GM19328 (cell line): ENCODE data around the gene ATG16L2.
"Not testable (repeated sequence)": the region's sequence is repeated elsewhere in the genome, so short reads cannot be mapped to it uniquely, and the experiment has no call there.

Experiments used
- ATAC-seq: cut with Tn5 transposase; IDR thresholded peaks from one replicate; pipeline ENCODE4 v1.9.1; 2021; ENCODE audit warnings: mild to moderate bottlenecking, moderate library complexity; ENCODE audit not compliant: unreplicated experiment

The ATG16L2 gene

DNA sequence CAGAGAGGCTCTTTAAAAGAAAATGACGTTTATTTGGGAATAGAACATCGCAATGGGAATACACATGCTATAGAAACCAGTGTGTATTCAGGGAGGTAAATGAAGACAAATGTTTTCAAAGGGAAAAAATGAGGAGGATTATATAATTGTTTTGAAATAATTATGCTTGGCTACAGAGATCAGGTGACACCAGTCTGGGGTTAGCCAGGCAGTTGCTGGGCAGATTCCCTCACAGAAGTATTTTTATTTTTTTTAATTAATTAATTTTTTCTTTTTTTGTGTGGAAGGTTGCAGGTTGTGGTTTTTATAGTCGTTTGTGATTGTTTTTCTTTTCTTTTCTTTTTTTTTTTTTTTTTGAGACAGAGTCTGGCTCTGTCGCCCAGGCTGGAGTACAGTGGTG is 14.8 kb upstream of the ATG16L2 start:
- no peak for ATAC-seq

DNA sequence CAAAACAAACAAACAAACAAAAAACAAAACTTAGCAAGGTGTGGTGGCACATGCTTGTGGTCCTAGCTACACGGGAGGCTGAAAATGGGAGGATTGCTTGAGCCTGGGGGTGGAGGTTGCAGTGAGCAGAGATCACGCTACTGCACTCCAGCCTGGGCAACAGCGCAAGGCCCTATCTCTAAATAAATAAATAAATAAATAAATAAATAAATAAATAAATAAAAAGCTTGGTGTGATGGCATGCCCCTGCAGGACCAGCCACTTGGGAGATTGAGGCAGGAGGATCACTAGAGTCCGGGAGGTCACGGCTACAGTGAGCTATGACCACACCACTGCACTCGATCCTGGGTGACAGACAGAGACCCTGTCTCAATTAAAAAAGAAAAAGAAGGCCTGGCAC is 11.4 kb upstream of the ATG16L2 start:
- no peak for ATAC-seq

GRCh38 chr11:72805216-72805615 is 9.0 kb upstream of the ATG16L2 start:
- no peak for ATAC-seq

- not testable (repeated sequence) for ATAC-seq
Observed at GRCh38 chr11:72806378-72806777, 7.8 kb upstream of the ATG16L2 start.

- ATAC-seq: no peak
Observed at GRCh38 chr11:72807021-72807693, 7.1 kb upstream of the ATG16L2 start.

DNA sequence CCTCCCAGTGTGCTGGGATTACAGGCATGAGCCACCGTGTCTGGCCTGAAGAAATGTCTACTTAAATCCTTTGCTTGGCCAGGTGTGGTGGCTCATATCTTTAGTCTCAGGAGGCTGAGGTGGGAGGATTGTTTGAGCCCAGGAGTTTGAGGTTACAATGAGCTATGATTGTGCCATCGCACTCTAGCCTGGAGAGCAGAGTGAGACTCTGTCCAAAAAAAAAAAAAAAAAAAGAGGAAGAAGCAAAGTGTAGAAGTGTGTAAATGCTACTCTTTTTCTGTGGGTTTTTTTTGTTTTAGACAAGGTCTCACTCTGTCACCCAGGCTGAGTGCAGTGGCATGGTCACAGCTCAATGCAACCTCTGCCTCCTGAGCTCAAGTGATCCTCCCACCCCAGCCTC is 6.4 kb upstream of the ATG16L2 start:
- ATAC-seq: no peak

DNA sequence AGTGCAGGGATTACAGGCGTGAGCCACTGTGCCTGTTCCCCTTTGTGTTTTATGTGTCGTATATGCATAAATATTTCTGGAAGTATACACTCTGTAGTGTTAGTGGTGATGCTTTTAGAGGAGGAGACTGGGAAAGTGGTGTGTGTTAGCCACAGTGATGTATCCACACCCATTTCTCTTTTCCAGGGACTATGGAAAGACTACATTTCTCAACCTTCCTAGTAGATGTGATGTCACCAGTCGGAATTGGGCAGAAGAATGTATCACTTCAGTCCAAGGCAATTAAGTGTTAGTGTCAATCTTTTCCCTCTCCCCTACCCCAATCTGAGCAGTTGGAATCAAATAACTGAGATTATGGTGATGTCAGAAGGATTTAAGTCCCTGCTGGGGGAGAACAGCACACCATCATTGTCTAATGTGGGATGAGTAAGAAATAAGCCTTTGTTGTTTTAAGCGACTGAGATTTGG is 5.8 kb upstream of the ATG16L2 start:
- no peak for ATAC-seq

- ATAC-seq: not testable (repeated sequence)
Observed at GRCh38 chr11:72811686-72812085, 2.5 kb upstream of the ATG16L2 start.

- ATAC-seq: no peak
Observed at GRCh38 chr11:72812604-72812966, 1.6 kb upstream of the ATG16L2 start.

DNA sequence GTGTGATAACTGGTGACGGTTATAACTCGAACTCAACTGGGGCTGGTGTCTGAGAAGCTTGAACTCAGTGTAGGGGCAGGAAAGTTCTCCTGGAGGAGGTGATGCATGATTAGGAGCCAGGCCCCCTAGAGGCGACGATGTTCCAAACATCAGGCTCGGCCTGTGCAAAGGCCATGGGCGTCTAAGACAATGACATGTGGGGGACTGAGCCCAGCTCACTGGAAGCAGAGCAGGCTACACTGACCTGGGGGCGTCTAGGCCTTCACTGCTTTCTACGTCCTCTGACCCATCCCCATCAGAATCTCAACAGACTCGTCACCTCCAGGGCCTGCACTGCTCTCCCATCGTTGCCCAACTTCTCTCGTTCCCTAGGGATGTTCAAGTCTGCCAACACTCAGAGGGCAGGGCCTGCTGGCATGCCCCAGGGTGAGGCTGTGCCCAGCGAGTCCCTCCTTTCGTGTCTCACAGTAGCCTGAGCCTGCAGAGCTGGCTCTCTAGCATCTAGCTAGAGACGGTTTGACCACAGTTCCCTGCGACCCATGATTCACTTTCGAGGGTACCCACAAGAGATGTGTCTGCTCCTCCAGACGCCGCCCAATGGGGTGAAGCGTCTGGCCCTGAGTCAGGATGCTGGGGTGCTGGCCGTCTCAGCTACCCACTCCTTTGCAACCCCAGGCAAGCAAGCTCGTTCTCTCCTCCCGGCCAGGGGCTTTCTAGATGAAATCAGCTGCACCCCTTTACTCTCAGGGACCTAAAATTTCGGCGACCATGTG is 1.1 kb upstream of the ATG16L2 start:
- no peak for ATAC-seq

DNA sequence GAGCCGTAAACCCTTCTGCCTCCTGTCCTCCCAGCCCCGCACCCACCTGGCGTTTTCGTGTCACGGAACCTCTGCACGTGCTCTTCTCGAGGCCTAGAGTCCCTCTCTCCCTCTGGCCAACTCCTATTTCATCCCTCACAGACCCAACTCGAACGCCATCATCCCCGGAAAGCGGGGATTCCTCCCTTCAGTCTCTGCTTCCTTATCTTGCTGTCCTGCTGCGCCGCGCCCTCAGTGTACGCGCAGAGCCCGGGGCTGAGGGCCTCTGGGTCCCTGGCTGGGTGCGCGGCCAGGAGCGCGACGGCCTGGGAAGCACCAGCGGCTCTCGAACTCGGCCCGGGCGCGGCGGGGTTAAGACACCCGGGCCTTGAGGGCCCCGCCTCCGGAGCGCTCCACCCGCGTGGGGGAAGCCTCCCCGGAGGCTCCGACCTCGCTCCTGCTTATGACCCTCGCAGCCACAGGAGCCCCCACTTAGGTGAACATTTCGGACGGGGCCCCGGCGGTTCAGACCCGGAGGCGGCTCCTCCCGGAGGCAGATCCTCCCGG is 398 bp upstream of the ATG16L2 start:
- ATAC-seq: peak; percentile 48

- ATAC-seq: no peak
Observed at GRCh38 chr11:72815110-72815618, 953 bp downstream of the ATG16L2 start.

DNA sequence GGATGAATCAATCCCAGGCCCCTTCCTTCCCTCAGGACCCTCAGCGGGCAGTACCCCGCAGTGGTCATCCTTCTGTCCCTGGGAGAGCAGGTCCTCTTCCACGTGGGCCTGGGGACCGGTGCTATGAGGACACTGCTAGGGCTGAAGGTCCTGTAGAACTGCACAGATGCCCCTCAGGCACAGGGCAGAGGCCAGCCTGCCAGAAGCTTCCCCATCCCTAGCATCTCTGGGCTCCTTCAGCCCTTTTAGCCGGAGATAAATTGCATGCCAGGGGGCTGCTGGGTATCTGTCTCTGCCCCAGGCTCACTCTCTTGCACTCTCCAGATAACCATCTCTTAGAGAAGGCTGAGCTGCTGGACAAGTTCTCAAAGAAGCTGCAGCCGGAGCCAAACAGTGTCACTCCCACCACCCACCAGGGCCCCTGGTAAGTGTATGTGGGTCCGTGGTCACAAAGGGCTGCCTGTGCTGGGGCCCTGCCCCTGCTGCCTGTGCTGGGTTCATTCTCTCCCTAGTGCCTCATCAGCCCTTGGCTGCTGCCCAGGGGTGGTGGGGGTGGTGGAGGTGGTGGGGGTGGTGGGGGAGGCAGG is 2.3 kb downstream of the ATG16L2 start:
- ATAC-seq: no peak

GRCh38 chr11:72817966-72818365 is 3.8 kb downstream of the ATG16L2 start:
- no peak for ATAC-seq

DNA sequence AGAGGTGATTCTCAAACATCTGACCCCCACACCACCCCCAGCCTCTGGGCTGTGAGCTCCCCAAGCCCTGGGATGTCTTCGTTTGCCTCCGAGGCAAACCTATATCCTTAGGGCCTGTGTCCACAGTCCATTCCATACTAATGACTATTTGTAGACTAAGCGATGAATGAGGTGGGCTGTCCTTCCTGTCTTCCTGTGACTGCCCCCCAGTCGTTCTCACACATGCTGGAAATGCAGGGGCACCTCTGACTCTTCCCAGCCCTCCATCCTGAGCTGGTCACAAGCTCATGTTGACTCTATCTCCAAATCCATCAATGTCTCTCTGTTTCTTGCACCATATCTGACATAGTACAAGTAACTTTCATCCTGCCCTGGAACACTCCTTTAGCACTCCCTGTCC is 4.8 kb downstream of the ATG16L2 start:
- no peak for ATAC-seq

DNA sequence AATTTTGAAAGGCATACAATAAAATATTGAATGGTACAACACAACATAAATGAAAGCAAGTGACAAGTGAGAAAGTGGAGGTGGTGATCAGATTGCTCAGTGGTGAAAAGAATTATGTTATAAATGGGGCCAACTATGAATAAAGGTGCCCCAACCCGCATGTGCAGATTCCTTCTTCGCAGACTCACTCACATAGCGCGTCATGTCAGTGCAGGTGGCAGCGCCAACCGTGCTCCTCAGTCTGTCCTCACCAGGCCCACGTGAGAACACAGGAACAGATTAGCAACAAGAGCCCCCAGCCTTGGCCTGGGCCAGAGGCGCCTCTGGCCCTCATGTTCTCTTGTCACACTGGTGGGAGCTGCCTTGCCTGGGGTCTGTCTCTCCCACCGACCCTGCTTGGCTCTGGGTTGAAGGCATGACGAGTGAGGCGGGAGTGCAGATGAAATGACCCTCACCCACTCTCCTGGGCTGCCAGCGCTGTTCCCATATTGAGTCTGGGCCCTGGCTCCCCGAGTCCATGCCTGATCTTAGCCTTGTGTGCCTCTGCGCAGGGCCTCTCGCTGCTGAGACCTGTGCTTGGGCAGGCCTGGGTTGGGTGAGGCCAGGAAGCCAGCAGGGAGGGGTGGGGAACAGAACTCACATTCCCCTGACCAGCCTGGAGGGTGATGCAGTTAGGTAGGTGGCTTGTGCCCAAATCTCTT is 6.4 kb downstream of the ATG16L2 start:
- no peak for ATAC-seq

GRCh38 chr11:72821221-72821919 is 7.2 kb downstream of the ATG16L2 start:
- no peak for ATAC-seq

DNA sequence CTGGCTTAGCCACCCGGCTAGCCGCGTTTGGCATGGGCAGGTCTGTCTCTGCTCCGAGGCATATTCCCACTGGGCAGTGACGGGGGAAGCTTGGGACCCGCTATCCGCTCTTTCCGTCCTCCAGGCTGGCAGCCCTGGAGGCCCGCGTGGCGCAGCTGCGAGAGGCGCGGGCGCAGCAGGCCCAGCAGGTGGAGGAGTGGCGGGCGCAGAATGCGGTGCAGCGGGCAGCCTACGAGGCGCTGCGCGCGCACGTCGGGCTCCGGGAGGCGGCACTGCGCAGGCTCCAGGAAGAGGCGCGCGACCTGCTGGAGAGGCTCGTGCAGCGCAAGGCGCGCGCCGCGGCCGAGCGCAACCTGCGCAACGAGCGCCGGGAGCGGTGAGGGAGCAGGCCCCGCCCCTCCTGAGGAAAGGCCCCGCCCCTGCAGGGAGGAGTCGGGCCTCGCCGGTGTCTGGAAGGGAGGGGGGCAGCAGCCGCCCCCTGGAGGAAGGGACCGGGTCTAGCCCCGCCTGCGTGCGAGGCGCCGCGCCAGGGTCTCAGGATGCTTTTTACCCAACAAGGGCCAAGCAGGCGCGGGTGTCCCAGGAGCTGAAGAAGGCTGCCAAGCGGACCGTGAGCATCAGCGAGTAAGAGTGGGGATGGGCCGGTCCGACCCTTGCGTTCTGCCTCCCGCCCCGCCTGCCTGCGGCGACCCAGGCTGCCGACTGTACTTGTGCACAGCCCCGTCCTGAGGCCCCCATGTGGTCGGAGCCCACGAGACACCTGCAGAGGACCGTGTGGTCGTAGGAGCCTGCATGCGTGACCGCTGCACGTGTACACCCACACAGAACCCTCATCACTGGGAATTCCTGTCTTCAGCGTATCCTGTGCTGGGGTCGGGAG is 7.9 kb downstream of the ATG16L2 start:
- ATAC-seq: peak; percentile 69

DNA sequence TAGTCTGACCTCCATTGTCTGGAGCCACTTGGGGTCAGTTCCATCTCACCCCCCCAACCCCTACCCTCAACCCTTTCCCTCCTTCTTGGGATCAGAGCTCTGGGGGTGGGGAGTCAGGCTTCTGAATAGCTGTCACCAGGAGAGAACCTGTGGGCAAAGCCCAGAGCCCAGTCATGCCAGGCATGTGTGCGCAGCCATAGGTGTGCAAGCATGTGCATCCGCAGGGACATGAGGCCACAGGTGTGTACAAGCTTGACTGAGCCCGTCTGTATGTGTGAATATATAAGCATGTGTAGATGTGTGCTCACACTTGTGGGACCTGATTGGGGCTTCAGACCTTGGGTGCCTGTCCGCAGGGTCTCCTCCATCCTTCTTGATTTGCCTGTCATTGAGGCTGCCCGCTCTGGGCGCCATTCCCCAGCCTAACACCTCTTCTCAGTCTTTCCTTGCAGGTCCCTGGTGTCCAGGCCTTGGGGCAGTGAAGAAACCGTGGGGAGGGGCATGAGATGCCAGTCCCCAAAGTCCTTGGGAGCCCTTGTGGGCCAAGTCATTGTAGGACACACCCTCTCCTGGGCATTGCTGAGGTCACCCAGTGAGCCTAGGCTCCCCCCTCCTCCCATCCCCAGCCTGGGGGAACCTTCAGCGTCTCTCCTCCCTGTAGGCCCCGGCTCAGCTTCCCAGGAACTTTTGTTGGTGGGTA is 9.0 kb downstream of the ATG16L2 start:
- no peak for ATAC-seq
